Mesenchymal stem cell (in vitro differentiated cells and primary cell): Measurements from ENCODE around the gene RPS15A.
"Not testable (repeated sequence)": the region's sequence is repeated elsewhere in the genome, so short reads cannot be mapped to it uniquely, and the experiment has no call there.

Source experiments
- DNase-seq: peaks from one replicate; pipeline ENCODE4 v3.0.0-alpha.2; 2013
- H2AFZ ChIP-seq: one replicate; pipeline ENCODE4 v1.6.1; 2013; ENCODE audit warnings: low read depth, mild to moderate bottlenecking, control low read depth, inconsistent platforms, low read length, moderate library complexity
- H2AK5ac ChIP-seq: 2 replicates; pipeline ENCODE4 v1.6.1; 2013; ENCODE audit warnings: low read length, moderate library complexity, mild to moderate bottlenecking, inconsistent platforms; ENCODE audit not compliant: severe bottlenecking
- H2BK120ac ChIP-seq: one replicate; pipeline ENCODE4 v1.6.1; 2013; ENCODE audit warnings: low read depth, mild to moderate bottlenecking, inconsistent platforms, low read length, moderate library complexity
- H2BK12ac ChIP-seq, 2 experiments: one replicate each; pipeline ENCODE4 v1.6.1; 2013; ENCODE audit warnings: inconsistent platforms in 2 of 2, low read length in 2 of 2, mild to moderate bottlenecking in 2 of 2, moderate library complexity in 2 of 2, control low read depth in 1 of 2
- H2BK15ac ChIP-seq: one replicate; pipeline ENCODE4 v1.6.1; 2013; ENCODE audit warnings: mild to moderate bottlenecking, low read depth, inconsistent platforms; ENCODE audit not compliant: poor library complexity, severe bottlenecking
- H2BK5ac ChIP-seq: 2 replicates; pipeline ENCODE4 v1.6.1; 2013; ENCODE audit warnings: low read depth, mild to moderate bottlenecking, low read length, control low read depth, inconsistent platforms; ENCODE audit not compliant: poor library complexity, severe bottlenecking
- H3K14ac ChIP-seq, 2 experiments: one replicate each; pipeline ENCODE4 v1.6.1; 2013; ENCODE audit warnings: inconsistent platforms in 2 of 2, low read length in 2 of 2, control low read depth in 1 of 2, mild to moderate bottlenecking in 1 of 2, moderate library complexity in 1 of 2
- H3K18ac ChIP-seq, 2 experiments: one replicate each; pipeline ENCODE4 v1.6.1; 2013; ENCODE audit warnings: inconsistent platforms in 2 of 2, low read length in 2 of 2, control low read depth in 1 of 2, low read depth in 1 of 2, mild to moderate bottlenecking in 1 of 2
- H3K23ac ChIP-seq, 2 experiments: one replicate each; pipeline ENCODE4 v1.6.1; 2013; ENCODE audit warnings: inconsistent platforms in 2 of 2, low read length in 2 of 2, mild to moderate bottlenecking in 2 of 2, moderate library complexity in 2 of 2, control low read depth in 1 of 2
- H3K27ac ChIP-seq: 2 replicates; pipeline ENCODE4 v1.5.1; 2013; ENCODE audit warnings: mild to moderate bottlenecking, moderate library complexity, low read length, control low read depth, inconsistent platforms; ENCODE audit not compliant: poor library complexity, severe bottlenecking
- H3K27me3 ChIP-seq, 2 experiments: 2 replicates each; pipeline versions ENCODE4 v1.6.1 to v1.7.0; 2013; ENCODE audit warnings: low read length in 2 of 2, mild to moderate bottlenecking in 2 of 2, moderate library complexity in 2 of 2, control low read depth in 1 of 2, inconsistent platforms in 1 of 2; ENCODE audit not compliant: control insufficient read depth in 1 of 2, insufficient read depth in 1 of 2
- H3K36me3 ChIP-seq, 2 experiments: 2 replicates each; pipeline versions ENCODE4 v1.6.1 to v1.7.0; 2013; ENCODE audit warnings: low read length in 2 of 2, control low read depth in 1 of 2, inconsistent platforms in 1 of 2, low read depth in 1 of 2, mild to moderate bottlenecking in 1 of 2; ENCODE audit not compliant: insufficient read depth in 2 of 2, control insufficient read depth in 1 of 2
- H3K4ac ChIP-seq, 2 experiments: one replicate each; pipeline ENCODE4 v1.6.1; 2013; ENCODE audit warnings: inconsistent platforms in 2 of 2, low read length in 2 of 2, mild to moderate bottlenecking in 2 of 2, moderate library complexity in 2 of 2, control low read depth in 1 of 2, low read depth in 1 of 2
- H3K4me1 ChIP-seq: 2 replicates; pipeline ENCODE4 v1.6.1; 2013; ENCODE audit warnings: low read depth, low read length, control low read depth; ENCODE audit not compliant: control insufficient read depth, insufficient read depth
- H3K4me2 ChIP-seq: 2 replicates; pipeline ENCODE4 v1.6.1; 2013; ENCODE audit warnings: low read length, mild to moderate bottlenecking, inconsistent platforms; ENCODE audit not compliant: poor library complexity, severe bottlenecking
- H3K4me3 ChIP-seq, 2 experiments: 2 replicates each; pipeline versions ENCODE4 v1.5.1 to v1.7.0; 2013; ENCODE audit warnings: low read length in 2 of 2, mild to moderate bottlenecking in 2 of 2, control low read depth in 1 of 2, low read depth in 1 of 2; ENCODE audit not compliant: insufficient read depth in 1 of 2
- H3K79me1 ChIP-seq: replicated peaks from 2 replicates; pipeline ENCODE4 v1.6.1; 2013; ENCODE audit warnings: mild to moderate bottlenecking, control low read depth, low read length, inconsistent platforms; ENCODE audit not compliant: poor library complexity, severe bottlenecking
- H3K9ac ChIP-seq: 2 replicates; pipeline ENCODE4 v1.7.0; 2013; ENCODE audit warnings: mild to moderate bottlenecking, low read length, moderate library complexity
- H3K9me3 ChIP-seq: 2 replicates; pipeline ENCODE4 v1.7.0; 2013; ENCODE audit warnings: mild to moderate bottlenecking, low read length; ENCODE audit not compliant: control insufficient read depth
- H4K8ac ChIP-seq: one replicate; pipeline ENCODE4 v1.6.1; 2013; ENCODE audit warnings: inconsistent platforms, mild to moderate bottlenecking, low read length, moderate library complexity
- H4K91ac ChIP-seq: one replicate; pipeline ENCODE4 v1.6.1; 2013; ENCODE audit warnings: mild to moderate bottlenecking, low read length, inconsistent platforms
- WGBS: methylation state at CpG from one replicate; pipeline ENCODE4 v1.1.7; 2013; ENCODE audit warnings: mixed read lengths; 5-methylcytosine and 5-hydroxymethylcytosine counted together

RPS15A gene

GRCh38 chr16:18776334-18776733 is 13.8 kb downstream of the RPS15A start:
- H3K9me3 ChIP-seq, H3K9ac ChIP-seq, H3K18ac ChIP-seq, H3K4me3 ChIP-seq, H4K8ac ChIP-seq, H3K4me2 ChIP-seq, H3K4ac ChIP-seq, H2BK5ac ChIP-seq, H2BK15ac ChIP-seq, H3K27me3 ChIP-seq, H3K4me1 ChIP-seq, H2BK12ac ChIP-seq, H3K14ac ChIP-seq, H2AK5ac ChIP-seq, H2AFZ ChIP-seq, H2BK120ac ChIP-seq, H3K27ac ChIP-seq, H3K23ac ChIP-seq, H4K91ac ChIP-seq, H3K79me1 ChIP-seq, DNase-seq: not testable (repeated sequence)
- 86% methylated on average over 5 of the region's 5 CpGs for WGBS
- peaks cover 10 to 11% of the 10 kb centered on the region in 2 experiments for H3K36me3 ChIP-seq

- H2BK120ac ChIP-seq, H3K14ac ChIP-seq, H3K23ac ChIP-seq, H2AK5ac ChIP-seq, H4K91ac ChIP-seq, H2BK15ac ChIP-seq, H3K9ac ChIP-seq, H2BK5ac ChIP-seq, H3K27ac ChIP-seq, H3K27me3 ChIP-seq, H3K4me1 ChIP-seq, H3K4ac ChIP-seq, H3K36me3 ChIP-seq, H3K79me1 ChIP-seq, H2AFZ ChIP-seq, H2BK12ac ChIP-seq, H3K9me3 ChIP-seq, H3K18ac ChIP-seq, H3K4me2 ChIP-seq, H3K4me3 ChIP-seq, DNase-seq, H4K8ac ChIP-seq: not testable (repeated sequence)
- WGBS = over 99% methylated on average over 4 of the region's 4 CpGs
These were observed 15.5 kb downstream of the RPS15A start for GRCh38 chr16:18774651-18775050.

GRCh38 chr16:18772171-18772570 is 18.0 kb downstream of the RPS15A start:
- not testable (repeated sequence) for H3K36me3 ChIP-seq, H3K27ac ChIP-seq, H3K14ac ChIP-seq, DNase-seq, H3K9me3 ChIP-seq, H2AK5ac ChIP-seq, H3K4me2 ChIP-seq, H2AFZ ChIP-seq, H4K91ac ChIP-seq, H3K23ac ChIP-seq, H3K27me3 ChIP-seq, H2BK120ac ChIP-seq, H3K79me1 ChIP-seq, H2BK15ac ChIP-seq, H2BK5ac ChIP-seq, H3K4me1 ChIP-seq, H2BK12ac ChIP-seq, H4K8ac ChIP-seq, H3K9ac ChIP-seq, H3K4me3 ChIP-seq, H3K4ac ChIP-seq, H3K18ac ChIP-seq
- 88% methylated on average over 7 of the region's 7 CpGs for WGBS

GRCh38 chr16:18770336-18770962 is 19.7 kb downstream of the RPS15A start:
- H2BK15ac ChIP-seq, H3K27ac ChIP-seq, H3K23ac ChIP-seq, H4K8ac ChIP-seq, H4K91ac ChIP-seq, H3K9me3 ChIP-seq, H2BK5ac ChIP-seq, H2BK120ac ChIP-seq, H3K4me2 ChIP-seq, H3K14ac ChIP-seq, DNase-seq, H3K27me3 ChIP-seq, H3K36me3 ChIP-seq, H2BK12ac ChIP-seq, H2AK5ac ChIP-seq, H3K4ac ChIP-seq, H3K4me3 ChIP-seq, H3K18ac ChIP-seq, H3K79me1 ChIP-seq, H3K9ac ChIP-seq, H2AFZ ChIP-seq, H3K4me1 ChIP-seq: not testable (repeated sequence)
- WGBS = 88% methylated on average over 11 of the region's 11 CpGs
